SIG-M5 treated with dmso at 0.1 percent for 504 hours (cell line): ENCODE measurements around the gene RNF125.
A peak's percentile ranks its signal among the peaks of the same experiment; 100 is the strongest.

Source experiments
- DNase-seq: peaks from one replicate; lab custom pipeline; 2025; ENCODE audit not compliant: unreplicated experiment; lab: John Stamatoyannopoulos, UW

Gene RNF125

GRCh38 chr18:32021756-32022564, 3.3 kb downstream of the RNF125 start:
- DNase-seq: no peak

- no peak for DNase-seq
These were observed 7.1 kb downstream of the RNF125 start for GRCh38 chr18:32025744-32026143.

- DNase-seq: no peak
These were observed 8.0 kb downstream of the RNF125 start for GRCh38 chr18:32026491-32027086.

GRCh38 chr18:32029558-32029957, 10.9 kb downstream of the RNF125 start:
- no peak for DNase-seq

DNA sequence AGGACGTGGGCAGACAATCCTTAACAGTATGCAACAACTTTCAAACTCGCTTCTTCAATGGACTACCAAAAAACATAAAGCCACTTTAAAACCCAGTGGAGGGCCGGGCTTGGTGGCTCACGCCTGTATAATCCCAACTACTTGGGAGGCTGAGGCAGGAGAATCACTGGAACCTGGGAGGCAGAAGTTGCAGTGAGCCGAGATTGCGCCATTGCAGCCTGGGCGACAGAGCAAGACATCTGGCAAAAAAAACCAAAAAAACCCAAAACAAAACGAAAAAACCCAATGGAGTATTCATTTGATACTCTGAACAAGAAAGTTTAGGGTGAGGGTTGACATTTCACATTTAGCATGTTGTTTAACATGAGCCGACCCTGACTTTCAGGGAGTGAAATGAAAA, 14.0 kb downstream of the RNF125 start:
- DNase-seq: no peak

DNA sequence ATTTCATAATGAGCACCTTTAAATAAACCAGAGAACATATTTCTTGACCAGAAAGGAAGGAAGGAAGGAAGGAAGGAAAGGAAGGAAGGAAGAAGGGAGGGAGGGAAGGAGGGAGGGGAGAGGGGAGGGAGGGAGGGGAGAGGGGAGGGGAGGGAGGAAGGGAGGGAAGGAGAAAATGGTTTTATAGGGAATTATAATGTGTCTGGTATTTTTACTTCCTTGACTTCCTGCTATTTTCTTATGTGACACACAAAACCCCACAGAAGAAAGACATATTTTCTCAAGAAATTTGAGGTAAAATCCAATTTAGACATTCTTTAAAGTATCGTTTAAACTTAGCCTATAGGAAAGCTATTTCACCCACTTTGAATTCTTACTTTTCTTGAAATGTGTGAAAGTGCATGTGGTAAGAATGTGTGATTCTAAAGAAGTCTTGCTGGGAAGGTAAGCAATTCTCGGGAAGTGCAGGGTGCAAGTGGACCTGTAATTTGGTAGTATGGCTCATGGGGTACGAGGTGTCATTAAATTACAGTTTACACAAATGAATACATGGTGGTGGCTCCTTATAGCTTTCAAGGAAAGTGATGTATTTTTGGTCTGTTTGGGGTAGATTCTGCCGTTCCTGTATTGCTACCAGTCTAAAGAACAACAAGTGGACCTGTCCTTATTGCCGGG, 18.0 kb downstream of the RNF125 start:
- no peak for DNase-seq

- no peak for DNase-seq
These were observed 19.0 kb downstream of the RNF125 start for GRCh38 chr18:32037616-32038015.

DNA sequence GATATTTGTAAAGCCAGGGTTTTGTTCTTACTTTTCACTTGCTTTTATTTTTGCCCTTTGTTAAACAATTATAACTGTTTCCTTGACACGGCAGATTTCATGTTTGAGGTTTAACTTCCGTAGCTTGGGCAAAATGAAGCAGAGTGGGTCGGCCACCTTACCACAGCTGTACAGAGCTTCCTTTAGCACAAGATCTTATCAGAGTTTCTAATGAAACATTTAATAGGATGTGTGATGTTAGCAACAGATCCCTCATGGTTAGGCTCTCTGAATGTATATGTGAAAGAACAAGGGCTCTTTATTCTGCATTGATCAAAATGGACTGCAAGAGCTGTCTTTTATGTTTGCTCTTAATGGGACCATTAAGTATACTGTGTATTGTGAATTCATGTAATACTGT, 22.3 kb downstream of the RNF125 start:
- peak; percentile 23 for DNase-seq

GRCh38 chr18:32042337-32042736, 23.7 kb downstream of the RNF125 start:
- peak; percentile 76 for DNase-seq

DNA sequence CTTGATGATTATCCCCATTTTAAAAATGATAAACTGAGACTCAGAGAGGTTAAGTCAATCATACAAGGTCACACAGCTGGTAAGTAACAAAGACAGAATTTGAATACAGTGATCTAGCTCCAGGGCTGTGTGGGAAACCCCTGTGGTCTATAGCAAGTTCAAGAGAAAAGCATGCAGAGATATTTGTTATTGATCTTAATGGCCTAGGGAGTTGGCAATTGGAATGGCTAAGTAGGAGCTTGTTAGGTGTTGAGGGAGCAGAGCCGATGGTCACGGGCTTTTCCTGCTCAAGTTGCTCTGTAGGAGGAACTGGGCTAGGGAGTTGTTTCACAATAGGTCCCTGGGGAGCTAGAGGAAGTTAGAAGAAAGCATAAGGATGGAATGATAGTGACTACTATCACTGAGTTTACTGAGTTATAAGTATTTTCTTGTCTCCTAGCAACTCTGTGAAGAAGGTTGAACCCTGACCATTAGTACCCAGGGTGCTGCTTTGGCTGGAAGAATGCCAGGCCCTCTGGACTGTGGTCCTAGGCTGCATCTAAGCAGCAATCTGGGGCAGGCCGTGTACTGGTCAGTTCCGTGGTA, 30.0 kb downstream of the RNF125 start:
- peak; percentile 82 for DNase-seq

DNA sequence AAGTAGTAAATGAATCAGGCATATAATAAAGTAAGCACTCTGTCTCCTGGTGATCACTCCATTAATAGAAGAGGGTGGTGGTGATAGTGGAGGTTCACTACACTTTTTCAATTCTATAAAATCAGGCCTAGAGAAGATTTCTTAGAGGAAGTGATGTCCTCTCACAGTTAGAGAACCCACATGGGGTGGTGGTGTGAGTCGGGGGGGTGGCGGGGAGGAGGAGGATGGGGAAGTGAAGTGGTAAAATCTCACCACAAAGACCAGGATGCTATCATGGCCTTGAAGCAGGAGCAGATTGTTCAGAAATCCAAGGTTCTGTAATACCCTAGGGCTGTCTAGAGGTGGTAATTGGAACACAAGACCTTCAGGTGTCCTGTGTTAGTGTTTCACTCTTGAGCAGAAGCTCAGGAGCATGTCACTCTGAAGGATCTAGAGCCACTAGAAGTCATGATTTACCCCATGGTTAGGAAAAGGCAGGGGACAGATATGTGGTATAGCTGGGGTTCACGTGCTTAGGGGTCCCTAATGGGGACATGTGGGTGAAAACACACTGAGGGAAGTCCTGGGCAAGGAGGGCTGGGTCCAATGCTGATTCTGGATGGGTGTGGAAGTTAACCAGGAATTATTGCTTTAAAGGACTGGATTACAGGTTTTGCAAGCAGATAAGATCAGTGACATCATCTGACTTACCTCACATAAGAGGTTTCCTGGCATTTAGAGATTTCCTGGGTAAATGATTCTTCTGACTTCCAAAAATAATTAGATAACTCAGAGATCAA, 31.0 kb downstream of the RNF125 start:
- DNase-seq: peak; percentile 78

GRCh38 chr18:32056613-32057358, 38.2 kb downstream of the RNF125 start:
- no peak for DNase-seq

GRCh38 chr18:32057624-32058165, 39.1 kb downstream of the RNF125 start:
- no peak for DNase-seq

DNA sequence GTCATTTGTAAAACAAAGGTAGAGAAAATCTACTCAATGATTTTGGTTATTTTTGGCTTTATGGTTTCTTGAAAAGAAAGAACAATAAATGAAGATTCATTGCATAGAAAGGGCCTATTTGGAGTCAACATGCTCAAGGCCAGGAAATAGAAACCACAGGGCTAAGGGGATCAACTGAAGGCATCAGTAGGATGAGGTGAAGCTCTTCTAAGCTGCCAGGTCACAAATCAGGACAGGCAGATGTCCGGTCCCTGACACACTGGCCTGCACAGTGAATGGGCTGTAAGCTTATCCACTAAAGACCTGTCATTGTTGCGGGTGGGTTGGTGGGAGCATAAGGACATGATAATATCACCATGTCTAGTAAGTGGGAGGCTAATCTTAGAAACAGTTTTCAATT, 41.4 kb downstream of the RNF125 start:
- DNase-seq: no peak

DNA sequence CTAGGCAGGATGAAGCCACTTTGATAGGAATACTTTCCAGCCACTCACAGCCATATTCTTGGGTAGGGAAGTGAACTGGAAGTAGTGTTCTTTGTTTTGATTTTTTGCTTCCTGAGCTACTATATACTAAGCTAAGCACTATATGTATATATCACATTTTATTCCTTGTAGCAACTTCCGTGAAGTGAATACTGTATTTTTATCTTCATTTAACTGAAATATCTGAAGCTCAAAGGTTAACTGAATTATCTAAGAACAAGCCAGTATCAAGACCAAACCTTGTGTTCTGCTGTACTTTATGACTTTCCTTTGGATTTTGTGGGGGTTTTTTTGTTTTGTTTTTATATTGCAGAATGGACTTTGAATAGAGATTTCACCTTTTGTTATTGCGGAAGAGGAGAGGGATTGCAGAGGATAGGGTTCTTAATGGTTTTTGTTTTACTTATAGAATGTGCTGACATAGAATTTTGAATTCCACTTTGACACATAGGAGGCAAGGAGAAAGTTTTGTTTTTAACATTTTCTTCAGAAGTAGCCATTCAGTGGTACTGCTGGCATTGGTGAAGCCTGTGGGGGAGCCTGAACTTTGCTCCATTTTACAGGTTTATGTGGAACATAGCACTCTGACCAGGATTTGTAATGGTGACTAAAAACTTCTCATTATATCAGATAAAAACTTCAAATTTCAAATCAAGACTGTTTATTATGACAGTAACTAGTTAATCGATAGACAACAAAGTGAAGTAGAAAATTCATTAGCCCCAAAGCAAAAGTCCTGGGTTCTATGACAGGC, 48.9 kb downstream of the RNF125 start:
- DNase-seq: no peak

DNA sequence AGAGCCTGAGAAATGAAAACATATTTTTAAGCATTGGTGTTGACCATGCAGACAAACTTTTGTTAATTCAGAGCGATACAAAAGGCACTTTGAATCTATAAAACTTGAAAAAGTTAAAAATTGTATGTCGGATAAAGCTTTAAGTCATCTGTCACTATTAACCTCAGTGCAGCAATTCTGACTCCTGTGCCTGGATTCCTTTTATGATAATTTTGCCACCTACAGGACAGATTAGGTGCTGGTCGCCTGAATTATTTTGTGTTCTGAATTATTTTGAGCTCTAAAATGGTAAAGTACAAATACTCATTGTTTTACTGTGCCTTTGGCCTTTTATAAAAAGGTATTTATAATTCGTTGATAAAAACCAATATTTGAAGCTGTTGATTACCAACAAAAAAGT, 53.7 kb downstream of the RNF125 start:
- peak; percentile 40 for DNase-seq

- DNase-seq: no peak
These were observed 55.6 kb downstream of the RNF125 start for GRCh38 chr18:32074206-32074605.

GRCh38 chr18:32078845-32079244, 60.2 kb downstream of the RNF125 start:
- no peak for DNase-seq

- DNase-seq: no peak
These were observed 63.3 kb downstream of the RNF125 start for GRCh38 chr18:32081881-32082280.
